Activated T-cell treated with anti-CD3 and anti-CD28 coated beads for 24 hours (primary cell): Measurements from ENCODE around the gene METTL26.
A peak's percentile ranks its signal among the peaks of the same experiment; 100 is the strongest.

Experiments used
- DNase-seq: peaks from one replicate; pipeline ENCODE4 v3.0.0-alpha.2; 2020; ENCODE audit warnings: low read depth

The METTL26 gene

GRCh38 chr16:658679-659571 is 22.8 kb upstream of the METTL26 start:
- DNase-seq = no peak

DNA sequence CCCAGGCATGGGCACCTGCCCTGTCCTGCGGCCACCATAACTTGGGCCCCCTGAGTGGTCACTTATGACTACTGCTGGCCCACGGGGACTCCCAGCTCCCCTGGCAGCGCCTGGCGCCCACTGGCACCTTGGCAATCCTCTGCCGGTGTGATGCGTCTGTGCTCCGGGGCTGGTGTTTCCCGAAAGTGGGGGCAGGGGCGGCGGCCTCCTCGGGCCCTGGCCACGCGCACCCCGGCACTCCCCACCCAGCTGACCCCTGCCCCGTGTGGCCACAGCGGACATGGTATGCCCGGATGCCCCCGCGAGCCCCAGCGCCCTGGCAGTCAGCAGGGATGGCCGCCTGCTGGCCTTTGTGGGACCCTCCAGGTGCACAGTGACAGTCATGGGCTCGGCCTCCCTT is 21.4 kb upstream of the METTL26 start:
- DNase-seq = no peak

DNA sequence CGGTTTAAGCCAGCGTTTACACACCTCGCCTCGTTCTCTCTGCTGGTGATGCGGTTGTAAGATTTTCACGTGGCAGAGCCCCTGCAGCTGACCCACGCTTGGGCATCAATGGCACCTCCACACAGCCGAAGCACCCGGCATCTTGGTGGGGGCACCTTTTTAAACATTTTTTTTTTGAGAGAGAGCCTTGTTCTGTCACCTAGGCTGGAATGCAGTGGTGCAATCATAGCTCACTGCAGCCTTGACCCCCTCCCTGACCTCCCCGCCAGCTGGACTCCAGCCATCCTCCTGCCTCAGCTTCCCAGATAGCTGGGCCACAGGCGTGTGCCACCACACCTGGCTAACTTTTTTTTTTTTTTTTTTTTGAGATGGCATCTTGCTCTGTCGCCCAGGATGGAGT is 17.9 kb upstream of the METTL26 start:
- no peak for DNase-seq

GRCh38 chr16:652454-653305 is 16.6 kb upstream of the METTL26 start:
- no peak for DNase-seq

DNA sequence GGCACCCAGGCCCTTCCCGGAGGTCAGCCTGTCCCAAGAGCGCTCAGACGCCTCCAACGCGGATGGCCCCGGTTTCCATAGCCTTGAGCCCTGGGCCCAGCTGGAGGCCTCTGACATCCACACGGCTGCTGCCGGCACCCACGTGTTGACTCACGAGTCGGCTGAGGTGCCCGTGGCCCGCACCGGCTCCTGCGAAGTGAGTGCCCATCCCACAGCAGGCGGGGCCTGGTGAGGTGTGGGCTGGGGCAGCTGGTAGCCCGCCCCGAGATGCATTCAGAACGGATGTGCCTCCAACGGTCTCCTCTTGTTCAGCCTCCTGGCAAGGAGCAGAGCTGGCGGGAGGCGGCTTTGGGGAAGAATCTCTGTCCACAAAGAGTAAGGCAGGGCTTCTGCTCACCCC is 15.7 kb upstream of the METTL26 start:
- DNase-seq = no peak

DNA sequence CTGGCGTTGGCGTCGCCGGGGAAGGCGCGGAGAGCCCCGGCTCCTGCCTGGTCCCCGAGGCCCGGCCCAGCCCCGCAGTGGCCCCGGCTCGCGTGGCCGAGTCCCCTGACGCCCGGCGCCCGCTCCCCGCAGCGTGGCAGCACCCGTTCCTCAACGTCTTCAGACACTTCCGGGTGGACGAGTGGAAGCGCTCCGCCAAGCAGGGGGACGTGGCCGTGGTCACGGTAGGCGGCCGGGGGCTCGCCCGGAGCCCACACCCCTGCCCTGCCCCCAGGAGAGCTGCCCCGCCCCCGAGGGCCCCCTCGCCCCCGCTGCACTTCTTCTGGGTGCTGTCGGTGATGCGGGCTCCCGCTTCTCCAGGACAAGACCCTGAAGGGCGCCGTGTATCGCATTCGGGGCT is 13.5 kb upstream of the METTL26 start:
- DNase-seq = no peak

GRCh38 chr16:648781-649589 is 12.9 kb upstream of the METTL26 start, which contains the start of gene WDR90:
WDR90 (plus strand) TSS chr16:649365; CDS start chr16:649417, 52 bp downstream.
- DNase-seq = peak; percentile 91

DNA sequence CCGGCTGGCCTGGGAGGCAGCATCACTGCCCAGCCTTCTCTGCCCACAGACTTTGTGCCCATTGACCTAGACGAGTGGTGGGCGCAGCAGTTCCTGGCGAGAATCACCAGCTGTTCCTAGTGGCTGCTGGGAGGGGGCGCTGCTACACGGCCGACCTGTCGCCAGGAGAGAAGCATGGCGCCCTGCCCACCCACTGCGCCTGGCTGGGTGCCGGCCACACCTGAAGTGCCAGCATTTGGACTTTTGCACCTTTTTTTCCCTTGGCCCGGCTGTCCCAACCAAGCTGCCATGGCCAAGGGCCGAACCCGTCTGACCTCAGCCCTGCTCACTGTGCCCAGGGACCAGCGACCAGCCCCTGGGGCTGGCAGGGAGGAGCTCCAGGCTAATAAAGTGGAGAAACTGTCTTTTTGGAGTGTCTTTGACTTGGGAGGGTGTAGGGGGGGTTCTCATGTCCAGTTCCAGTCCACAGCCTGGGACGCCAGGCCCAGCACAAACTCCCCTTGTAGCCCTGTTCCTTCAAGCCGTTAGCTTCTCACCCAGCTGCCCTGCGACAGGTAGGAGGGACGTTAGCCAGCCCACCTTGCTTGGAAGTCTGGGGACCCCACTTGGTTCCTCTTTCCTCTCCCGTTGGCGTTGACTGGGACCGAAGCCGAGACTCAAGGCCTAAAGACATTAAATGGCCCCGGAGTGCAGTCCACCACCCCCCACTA is 12.1 kb upstream of the METTL26 start:
- no peak for DNase-seq

DNA sequence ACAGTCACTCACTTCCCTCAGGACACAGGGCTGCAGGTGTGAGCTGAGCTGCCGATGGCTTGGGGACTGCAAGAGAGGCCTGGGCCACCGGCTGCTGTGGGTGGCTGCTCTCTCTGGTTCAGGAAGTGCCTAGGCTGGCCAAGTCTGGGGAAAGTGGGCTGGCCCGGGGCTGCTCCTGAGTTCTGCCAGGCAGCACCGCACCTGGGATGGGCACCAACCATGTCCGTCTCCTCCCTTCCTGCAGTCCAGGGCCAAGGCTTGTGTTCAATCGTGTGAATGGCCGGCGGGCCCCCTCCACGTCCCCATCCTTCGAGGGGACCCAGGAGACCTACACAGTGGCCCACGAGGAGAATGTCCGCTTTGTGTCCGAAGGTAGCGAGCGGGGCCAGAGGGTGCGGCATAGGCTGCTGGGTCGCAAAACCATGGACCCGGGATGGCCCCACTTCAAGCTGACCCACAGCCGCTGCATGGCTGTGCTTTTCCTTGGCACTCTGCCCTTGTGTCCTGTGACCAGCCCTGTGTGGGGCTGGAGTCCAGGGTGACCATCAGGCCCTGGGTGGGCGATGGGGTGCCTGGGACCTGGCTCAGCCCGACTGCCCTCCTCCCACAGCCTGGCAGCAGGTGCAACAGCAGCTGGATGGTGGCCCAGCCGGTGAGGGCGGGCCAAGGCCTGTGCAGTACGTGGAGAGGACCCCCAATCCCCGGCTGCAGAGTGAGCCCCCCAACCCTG is 11.2 kb upstream of the METTL26 start:
- no peak for DNase-seq

DNA sequence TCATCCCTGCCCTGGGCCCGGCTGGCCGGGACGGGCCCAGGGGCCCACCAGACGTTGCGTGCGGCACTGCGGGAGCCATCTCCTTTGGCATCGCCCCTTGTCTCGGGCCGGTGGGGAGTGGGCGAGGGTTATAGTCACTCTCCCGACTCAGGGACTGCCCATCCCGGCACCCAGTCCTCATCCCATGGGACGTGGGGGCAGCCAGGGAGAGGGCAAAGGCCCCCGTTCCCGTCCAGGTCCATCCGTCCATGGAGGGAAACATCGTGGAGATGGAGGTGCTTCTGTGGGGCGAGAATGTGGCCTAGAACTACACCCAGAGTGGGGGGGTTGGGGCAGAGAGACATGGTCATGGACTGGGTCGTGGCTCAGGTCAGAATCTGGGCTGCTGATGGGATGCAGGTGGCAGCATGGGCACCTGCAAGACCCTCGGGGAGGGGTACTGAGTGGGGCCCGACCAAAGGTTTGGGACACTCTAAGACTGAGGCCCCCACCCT is 10.6 kb upstream of the METTL26 start:
- no peak for DNase-seq

DNA sequence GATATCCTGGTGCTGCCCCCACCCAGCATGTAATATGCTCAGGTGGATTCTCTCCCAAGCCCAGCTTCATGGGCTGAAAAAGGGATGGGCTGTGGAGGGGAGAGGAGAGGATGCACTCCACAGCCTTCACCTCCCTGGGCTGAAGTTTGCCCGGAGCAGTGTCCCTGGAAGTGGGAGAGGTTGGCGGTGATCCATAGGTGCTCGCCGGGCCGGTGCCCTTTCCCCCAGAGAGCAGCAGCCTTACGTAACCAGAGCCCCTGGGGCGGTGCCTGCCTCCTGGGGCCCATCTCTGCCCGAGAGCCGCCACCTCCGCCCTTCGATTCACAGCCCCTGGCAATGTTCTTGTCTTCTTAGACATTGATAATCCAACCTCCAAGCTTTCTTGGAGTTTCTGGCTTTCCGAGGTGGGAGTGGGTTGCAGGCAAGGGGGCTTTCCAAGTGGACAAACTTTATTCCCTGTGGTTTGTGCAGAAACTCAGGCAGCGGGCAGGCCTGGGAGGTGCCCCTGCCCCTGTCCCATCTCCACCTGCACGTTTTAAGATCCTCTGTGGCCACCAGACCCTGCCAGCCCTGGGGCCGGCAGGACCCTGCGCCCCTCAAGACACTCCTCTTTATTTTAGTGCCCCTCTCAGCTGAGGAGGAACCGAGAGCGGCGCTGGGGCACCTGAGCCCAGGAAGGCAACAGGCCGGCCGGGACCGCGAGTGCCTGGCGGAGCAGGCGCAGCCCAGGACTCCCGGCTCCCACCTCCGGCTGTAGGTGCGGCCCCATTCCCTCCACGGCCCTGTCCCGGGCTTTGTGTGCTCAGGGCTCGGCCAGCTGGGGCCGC is 10.0 kb upstream of the METTL26 start:
- no peak for DNase-seq

DNA sequence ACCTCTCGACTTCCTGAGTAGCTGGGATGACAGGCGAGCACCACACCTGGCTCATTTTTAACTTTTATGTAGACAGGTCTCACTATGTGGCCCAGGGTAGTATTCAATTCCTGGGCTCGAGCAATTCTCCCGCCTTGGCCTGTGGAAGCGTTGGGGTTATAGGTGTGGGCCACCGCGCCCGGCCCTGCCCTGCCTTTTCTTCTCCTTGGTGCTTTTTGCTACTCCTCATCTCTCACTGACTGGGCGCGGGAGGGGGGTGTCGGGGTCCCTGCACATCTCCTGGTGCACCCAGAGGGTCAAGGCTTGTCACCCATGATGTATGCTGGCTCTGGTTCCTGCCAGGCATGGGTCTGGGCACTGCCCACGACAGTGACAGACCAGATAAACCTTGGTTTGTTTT is 8.5 kb upstream of the METTL26 start:
- no peak for DNase-seq

- no peak for DNase-seq
Measured at GRCh38 chr16:643050-643368, 6.9 kb upstream of the METTL26 start.

DNA sequence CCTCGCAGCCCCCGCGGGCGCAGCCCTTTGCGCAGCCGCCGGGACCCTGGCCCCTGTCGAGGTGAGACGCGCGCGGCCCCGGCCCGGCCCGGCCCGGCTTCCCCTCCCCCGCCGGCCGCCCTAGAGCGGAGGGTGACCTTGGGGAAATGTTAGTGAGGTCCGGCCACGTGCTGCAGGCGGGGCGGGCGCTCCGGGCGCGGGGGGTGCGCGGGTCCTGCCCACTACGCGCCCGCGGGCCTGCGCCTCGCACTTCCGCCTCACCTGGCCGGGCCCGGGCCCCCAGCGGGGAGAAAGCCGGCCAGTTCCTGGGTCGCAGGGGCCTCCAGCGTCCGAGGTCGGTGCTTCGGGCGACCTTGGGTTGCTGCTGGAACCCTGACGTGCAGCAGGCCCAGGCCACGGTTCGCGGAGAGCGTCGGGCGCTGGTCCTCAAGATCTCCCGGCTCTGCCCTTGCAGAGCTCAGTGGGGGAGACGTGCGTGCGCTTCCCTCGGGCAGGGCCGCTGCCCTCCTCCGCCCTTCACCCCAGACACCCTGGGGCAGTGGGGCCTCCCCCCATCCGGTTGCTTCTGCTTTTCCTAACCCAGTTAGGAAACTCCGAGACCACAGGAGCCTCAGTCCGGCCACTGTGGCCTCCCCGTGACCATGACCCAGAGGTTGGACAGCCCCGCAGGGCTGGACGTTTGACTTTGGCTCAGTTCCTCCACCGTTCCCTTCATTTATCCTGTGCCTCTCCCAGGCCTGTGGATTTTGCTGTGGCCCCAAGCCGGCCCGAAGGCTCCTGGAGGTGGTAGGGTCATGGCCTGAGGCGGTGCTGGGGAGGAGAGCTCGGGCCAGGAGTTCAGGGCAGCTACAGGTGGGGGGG is 6.3 kb upstream of the METTL26 start:
- DNase-seq = no peak

DNA sequence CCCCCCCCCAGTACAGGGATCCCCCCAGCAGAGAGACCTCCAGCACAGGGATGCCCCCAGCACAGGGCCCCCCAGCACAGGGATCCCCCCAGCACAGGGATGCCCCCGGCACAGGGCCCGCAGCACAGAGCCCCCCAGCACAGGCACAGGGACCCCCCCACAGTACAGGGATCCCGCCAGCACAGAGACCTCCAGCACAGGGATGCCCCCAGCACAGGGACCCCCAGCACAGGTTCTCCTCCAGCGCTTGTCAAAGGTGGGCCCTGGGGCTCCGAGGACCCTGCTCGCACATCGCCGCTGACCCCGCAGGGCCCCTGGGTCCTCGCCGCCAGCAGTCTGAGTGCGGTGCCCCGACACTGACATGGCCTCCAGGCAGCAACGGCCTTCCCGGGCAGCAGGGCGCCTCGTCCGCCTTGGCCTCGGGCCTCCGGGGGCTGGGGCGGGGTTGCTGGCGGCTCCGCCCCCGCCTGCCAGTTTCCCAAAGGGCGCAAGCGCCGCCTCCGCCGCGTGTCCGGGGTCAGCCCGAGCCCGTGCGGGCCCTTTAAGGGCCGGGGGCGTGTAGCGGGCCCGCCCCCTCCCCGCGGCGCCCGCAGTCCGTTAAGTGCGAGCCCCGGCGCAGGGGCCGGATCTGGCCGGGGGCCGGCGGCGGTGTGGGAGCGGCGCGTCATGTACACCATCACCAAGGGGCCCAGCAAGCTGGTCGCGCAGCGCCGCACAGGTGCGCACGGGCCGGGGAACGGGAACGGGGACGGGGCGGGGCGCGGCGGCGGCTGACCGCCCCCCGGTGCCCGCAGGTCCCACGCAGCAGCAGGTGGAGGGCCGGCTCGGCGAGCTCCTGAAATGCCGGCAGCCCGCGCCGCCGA is 5.5 kb upstream of the METTL26 start, which contains the start of gene MCRIP2:
TSS of gene MCRIP2 (plus strand) at position 503 of the 863 bp plus-strand sequence. CDS start at position 667, 164 bp downstream.
- DNase-seq = peak; percentile 69

GRCh38 chr16:640614-641013 is 4.5 kb upstream of the METTL26 start:
- no peak for DNase-seq

GRCh38 chr16:638836-639235 is 2.7 kb upstream of the METTL26 start:
- DNase-seq = no peak

- no peak for DNase-seq
Measured at GRCh38 chr16:638034-638543, 2.0 kb upstream of the METTL26 start.
